H1 (cell line): ENCODE data around the gene PPP2R3A. TPM values are rescaled to one million over a fixed set of nuclear protein-coding genes. Genes with fewer than 3 reads are reported as not detected.

Experiments used
- CTBP2 ChIP-seq: IDR thresholded peaks from 2 replicates; pipeline ENCODE4 v1.7.0; 2011; ENCODE audit warnings: borderline replicate concordance, mild to moderate bottlenecking, moderate library complexity, mixed read lengths, low read length; ENCODE audit not compliant: insufficient read depth, insufficient read length
- EGR1 ChIP-seq: IDR thresholded peaks from 2 replicates; pipeline ENCODE4 v1.6.1; 2011; ENCODE audit warnings: low read depth, low read length, borderline replicate concordance
- JUN ChIP-seq: IDR thresholded peaks from 2 replicates; pipeline ENCODE4 v1.6.1; 2011; ENCODE audit warnings: low read depth, mild to moderate bottlenecking, improper control_type of control experiment, low read length
- TAF1 ChIP-seq: IDR thresholded peaks from 2 replicates; pipeline ENCODE4 v1.6.1; 2011; ENCODE audit warnings: mild to moderate bottlenecking, low read depth, low read length
- polyA plus RNA-seq, 7 experiments: library from polyadenylated mRNA; depleted of rRNA in 3 of 7; stranded (reverse) in 5 of 7; unstranded in 2 of 7; fragments of >200 nt in 5 of 7; fragments of 200-250 nt in 2 of 7; gene quantifications; 1 replicate in 5 of 7; 2 replicates in 1 of 7; 4 replicates in 1 of 7; pipeline versions ENCODE4 v1.2.1 to v1.2.3, GENCODE V29; 2011 to 2013; ENCODE audit warnings: missing spikeins in 2 of 7, mixed read lengths in 2 of 7
- total RNA-seq: library from RNA; stranded (reverse); fragmentation: NEBNext Ultra II Directional; extraction: Animal tissue kit (Norgen Biotek cat#: 25700); gene quantifications from 2 replicates; pipeline ENCODE4 v1.2.1, GENCODE V29; 2021
- TF ChIP-seq, protein P1 (sequence below): fragments of 300-600 bp; sonication (generic); IDR thresholded peaks from 2 replicates; pipeline ENCODE4 v1.7.1; 2012; ENCODE audit warnings: low read length, moderate library complexity, mild to moderate bottlenecking, inconsistent platforms; ENCODE audit not compliant: insufficient replicate concordance
- TF ChIP-seq, protein P2 (sequence below): IDR thresholded peaks from 2 replicates; pipeline ENCODE4 v1.6.1; 2011; ENCODE audit warnings: low read length, improper control_type of control experiment

Gene PPP2R3A
- total and polyA plus RNA-seq, 2 of the 8 experiments (the other 6 are each of a cell fraction or from before 2014, with no cell fraction given) = 4.1 to 15.2 TPM

- TF ChIP-seq, protein P1, sequence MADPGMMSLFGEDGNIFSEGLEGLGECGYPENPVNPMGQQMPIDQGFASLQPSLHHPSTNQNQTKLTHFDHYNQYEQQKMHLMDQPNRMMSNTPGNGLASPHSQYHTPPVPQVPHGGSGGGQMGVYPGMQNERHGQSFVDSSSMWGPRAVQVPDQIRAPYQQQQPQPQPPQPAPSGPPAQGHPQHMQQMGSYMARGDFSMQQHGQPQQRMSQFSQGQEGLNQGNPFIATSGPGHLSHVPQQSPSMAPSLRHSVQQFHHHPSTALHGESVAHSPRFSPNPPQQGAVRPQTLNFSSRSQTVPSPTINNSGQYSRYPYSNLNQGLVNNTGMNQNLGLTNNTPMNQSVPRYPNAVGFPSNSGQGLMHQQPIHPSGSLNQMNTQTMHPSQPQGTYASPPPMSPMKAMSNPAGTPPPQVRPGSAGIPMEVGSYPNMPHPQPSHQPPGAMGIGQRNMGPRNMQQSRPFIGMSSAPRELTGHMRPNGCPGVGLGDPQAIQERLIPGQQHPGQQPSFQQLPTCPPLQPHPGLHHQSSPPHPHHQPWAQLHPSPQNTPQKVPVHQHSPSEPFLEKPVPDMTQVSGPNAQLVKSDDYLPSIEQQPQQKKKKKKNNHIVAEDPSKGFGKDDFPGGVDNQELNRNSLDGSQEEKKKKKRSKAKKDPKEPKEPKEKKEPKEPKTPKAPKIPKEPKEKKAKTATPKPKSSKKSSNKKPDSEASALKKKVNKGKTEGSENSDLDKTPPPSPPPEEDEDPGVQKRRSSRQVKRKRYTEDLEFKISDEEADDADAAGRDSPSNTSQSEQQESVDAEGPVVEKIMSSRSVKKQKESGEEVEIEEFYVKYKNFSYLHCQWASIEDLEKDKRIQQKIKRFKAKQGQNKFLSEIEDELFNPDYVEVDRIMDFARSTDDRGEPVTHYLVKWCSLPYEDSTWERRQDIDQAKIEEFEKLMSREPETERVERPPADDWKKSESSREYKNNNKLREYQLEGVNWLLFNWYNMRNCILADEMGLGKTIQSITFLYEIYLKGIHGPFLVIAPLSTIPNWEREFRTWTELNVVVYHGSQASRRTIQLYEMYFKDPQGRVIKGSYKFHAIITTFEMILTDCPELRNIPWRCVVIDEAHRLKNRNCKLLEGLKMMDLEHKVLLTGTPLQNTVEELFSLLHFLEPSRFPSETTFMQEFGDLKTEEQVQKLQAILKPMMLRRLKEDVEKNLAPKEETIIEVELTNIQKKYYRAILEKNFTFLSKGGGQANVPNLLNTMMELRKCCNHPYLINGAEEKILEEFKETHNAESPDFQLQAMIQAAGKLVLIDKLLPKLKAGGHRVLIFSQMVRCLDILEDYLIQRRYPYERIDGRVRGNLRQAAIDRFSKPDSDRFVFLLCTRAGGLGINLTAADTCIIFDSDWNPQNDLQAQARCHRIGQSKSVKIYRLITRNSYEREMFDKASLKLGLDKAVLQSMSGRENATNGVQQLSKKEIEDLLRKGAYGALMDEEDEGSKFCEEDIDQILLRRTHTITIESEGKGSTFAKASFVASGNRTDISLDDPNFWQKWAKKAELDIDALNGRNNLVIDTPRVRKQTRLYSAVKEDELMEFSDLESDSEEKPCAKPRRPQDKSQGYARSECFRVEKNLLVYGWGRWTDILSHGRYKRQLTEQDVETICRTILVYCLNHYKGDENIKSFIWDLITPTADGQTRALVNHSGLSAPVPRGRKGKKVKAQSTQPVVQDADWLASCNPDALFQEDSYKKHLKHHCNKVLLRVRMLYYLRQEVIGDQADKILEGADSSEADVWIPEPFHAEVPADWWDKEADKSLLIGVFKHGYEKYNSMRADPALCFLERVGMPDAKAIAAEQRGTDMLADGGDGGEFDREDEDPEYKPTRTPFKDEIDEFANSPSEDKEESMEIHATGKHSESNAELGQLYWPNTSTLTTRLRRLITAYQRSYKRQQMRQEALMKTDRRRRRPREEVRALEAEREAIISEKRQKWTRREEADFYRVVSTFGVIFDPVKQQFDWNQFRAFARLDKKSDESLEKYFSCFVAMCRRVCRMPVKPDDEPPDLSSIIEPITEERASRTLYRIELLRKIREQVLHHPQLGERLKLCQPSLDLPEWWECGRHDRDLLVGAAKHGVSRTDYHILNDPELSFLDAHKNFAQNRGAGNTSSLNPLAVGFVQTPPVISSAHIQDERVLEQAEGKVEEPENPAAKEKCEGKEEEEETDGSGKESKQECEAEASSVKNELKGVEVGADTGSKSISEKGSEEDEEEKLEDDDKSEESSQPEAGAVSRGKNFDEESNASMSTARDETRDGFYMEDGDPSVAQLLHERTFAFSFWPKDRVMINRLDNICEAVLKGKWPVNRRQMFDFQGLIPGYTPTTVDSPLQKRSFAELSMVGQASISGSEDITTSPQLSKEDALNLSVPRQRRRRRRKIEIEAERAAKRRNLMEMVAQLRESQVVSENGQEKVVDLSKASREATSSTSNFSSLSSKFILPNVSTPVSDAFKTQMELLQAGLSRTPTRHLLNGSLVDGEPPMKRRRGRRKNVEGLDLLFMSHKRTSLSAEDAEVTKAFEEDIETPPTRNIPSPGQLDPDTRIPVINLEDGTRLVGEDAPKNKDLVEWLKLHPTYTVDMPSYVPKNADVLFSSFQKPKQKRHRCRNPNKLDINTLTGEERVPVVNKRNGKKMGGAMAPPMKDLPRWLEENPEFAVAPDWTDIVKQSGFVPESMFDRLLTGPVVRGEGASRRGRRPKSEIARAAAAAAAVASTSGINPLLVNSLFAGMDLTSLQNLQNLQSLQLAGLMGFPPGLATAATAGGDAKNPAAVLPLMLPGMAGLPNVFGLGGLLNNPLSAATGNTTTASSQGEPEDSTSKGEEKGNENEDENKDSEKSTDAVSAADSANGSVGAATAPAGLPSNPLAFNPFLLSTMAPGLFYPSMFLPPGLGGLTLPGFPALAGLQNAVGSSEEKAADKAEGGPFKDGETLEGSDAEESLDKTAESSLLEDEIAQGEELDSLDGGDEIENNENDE = no peak
- no peak for TF ChIP-seq EGR1
- TF ChIP-seq CTBP2 = no peak
- TF ChIP-seq, protein P2, sequence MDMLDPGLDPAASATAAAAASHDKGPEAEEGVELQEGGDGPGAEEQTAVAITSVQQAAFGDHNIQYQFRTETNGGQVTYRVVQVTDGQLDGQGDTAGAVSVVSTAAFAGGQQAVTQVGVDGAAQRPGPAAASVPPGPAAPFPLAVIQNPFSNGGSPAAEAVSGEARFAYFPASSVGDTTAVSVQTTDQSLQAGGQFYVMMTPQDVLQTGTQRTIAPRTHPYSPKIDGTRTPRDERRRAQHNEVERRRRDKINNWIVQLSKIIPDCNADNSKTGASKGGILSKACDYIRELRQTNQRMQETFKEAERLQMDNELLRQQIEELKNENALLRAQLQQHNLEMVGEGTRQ = no peak
- TF ChIP-seq JUN = no peak
- TF ChIP-seq TAF1 = no peak
Measured at GRCh38 chr3:136166507-136166906, 201.0 kb downstream of the PPP2R3A start (continued).
